HG02623 (cell line): ENCODE results near the gene GTF2IRD1.
"Not testable (repeated sequence)": the region's sequence is repeated elsewhere in the genome, so short reads cannot be mapped to it uniquely, and the experiment has no call there.

Experiments used
- ATAC-seq: cut with Tn5 transposase; IDR thresholded peaks from one replicate; pipeline ENCODE4 v1.9.1; 2021; ENCODE audit warnings: moderate library complexity; ENCODE audit not compliant: unreplicated experiment

GTF2IRD1 gene

DNA sequence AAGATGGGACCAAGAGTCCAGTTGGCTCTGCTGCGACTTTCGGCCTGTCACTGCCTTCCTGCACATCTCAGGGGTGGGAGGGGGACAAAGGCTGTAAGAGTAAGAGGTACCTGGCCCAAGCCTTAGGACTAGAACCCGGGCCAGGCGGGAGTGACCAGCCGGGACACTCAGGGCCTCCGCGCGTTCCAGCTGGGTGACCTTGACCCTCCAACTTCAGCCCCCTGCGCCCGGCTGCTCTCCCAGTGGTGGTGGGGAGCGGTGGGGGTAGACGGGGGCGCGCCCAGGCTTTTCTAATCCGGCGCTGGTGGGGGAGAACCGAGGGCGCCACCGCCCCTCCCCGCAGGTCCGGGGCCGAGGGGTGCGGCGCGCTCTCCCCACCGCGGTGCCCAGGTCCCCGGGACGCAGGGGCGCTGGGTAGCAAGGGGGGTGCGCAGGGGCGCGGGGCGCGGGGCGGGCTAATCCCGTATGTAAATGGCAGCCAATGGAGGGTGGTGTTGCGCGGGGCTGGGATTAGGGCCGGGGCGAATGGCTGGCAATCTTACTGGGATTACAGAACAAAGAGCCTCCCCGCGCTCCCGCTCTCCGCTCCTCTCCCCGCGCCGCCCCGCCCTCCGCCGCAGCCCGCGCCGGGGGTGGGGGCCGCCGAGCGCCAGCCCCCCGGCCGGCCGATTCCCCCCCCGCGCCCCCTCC is at the start of gene GTF2IRD1:
Gene GTF2IRD1 (plus strand): TSS at position 585 of the 690 bp plus-strand sequence. CDS start 54,175 bp downstream, outside the sequence.
- no peak for ATAC-seq

- no peak for ATAC-seq
Observed at GRCh38 chr7:74404388-74404700, 49.4 kb upstream of the GTF2IRD1 start.

- no peak for ATAC-seq
Observed at GRCh38 chr7:74404741-74405140, 49.0 kb upstream of the GTF2IRD1 start.

DNA sequence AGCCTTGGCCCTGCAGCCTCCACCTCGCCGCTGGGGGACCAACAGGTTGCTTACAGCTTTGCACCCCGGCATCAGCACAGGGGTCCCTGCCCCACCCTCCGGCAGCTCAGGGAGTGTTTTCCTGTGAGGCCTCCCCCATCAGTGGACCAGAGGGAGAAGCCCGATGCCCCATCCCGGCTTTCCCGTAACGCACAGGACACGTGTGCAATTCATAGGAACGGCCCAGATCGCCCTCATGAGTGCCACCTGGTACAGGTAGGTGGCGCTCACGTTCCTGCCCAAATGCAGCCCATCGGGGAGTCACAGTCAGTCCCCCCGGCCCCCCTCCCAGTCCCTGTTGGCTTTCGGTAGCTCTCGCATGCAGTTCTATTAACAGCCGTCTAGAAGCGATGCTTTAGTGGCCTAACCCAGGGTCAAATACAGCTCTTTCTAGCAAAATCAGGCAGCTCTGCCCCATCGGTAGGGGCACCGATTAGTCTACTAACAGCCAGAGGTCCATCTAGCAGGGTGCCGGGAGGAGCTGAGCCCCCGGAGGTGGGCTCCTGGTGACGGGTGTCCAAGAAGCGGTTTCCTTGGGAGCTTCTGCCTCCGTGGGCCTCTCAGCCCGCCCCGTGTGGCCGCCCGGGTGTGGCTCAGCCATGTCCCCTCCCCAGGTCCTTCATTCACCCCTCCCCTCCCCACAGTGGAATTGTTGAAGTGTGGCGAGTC is 48.4 kb upstream of the GTF2IRD1 start:
- no peak for ATAC-seq

- no peak for ATAC-seq
Observed at GRCh38 chr7:74405899-74406512, 47.7 kb upstream of the GTF2IRD1 start.

- no peak for ATAC-seq
Observed at GRCh38 chr7:74407958-74408357, 45.7 kb upstream of the GTF2IRD1 start.

- ATAC-seq: no peak
Observed at GRCh38 chr7:74409571-74409970, 44.1 kb upstream of the GTF2IRD1 start.

GRCh38 chr7:74410772-74411171 is 42.9 kb upstream of the GTF2IRD1 start:
- no peak for ATAC-seq

- not testable (repeated sequence) for ATAC-seq
Observed at GRCh38 chr7:74411571-74411970, 42.1 kb upstream of the GTF2IRD1 start.

- ATAC-seq: no peak
Observed at GRCh38 chr7:74412056-74412455, 41.6 kb upstream of the GTF2IRD1 start.

- no peak for ATAC-seq
Observed at GRCh38 chr7:74412603-74413002, 41.1 kb upstream of the GTF2IRD1 start.

- ATAC-seq: not testable (repeated sequence)
Observed at GRCh38 chr7:74414595-74415333, 38.9 kb upstream of the GTF2IRD1 start.

GRCh38 chr7:74417419-74417971 is 36.2 kb upstream of the GTF2IRD1 start:
- ATAC-seq: no peak

- ATAC-seq: no peak
Observed at GRCh38 chr7:74418076-74418475, 35.6 kb upstream of the GTF2IRD1 start.

DNA sequence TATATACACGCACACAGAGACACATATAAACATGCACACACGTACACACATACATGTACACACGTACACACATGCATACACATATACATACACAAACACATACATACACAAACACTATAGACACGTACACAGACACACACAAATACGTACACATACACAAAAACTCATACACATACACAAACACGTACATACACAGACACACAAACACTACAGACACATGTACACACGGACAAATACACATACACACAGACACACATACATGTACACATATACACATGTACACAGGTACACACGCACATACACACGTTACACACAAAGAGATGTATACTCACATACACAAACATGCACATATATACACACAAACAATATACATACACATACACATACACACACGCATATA is 35.2 kb upstream of the GTF2IRD1 start:
- ATAC-seq: no peak

- ATAC-seq: not testable (repeated sequence)
Observed at GRCh38 chr7:74419232-74419631, 34.5 kb upstream of the GTF2IRD1 start.

- ATAC-seq: no peak
Observed at GRCh38 chr7:74420006-74420405, 33.7 kb upstream of the GTF2IRD1 start.

DNA sequence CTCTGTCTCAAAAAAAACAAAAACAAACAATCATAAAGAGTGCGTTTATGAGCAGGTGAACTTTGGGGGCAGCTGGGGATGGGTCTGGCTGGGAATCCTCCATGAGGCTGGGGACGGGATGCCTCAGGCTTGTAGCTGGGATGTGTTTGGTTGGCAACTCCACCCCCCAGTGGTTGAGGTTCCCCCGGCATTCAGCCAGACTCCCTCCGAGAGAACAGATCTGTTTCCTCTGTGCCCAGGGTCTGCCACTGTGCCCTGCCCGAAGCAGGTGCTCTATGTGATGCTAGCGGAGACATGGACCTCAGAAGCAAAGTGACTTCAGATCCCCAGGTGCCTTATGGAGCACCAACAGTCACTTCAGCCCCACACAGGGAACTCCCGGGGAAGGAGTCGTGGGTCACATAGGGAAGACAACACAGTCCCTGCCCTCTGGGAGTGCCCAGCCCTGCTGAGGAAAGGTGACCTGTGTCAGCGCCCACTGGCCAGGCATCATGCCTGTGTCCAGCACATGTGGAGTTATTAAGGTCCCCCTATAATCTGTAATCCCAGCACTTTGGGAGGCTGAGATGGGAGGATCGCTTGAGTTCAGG is 29.3 kb upstream of the GTF2IRD1 start:
- ATAC-seq: no peak

DNA sequence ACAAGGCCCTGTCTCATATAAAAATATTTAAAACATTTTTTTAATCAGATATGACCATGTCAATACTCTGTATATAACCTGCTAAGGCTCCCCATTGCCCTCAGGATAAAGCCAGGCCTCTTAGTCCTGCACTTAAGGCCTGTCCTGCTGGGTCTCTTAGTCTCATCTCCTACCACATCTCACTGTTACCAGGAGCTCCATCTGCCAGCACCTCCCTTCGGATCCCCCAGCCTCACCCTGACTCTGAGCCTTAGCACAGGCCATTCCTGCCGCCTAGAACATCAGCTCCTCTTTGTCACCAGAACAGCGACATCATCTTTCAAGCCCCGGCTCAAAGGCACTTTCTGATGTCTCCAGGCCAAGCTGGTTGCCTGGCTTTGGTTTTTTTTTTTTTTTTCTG is 25.7 kb upstream of the GTF2IRD1 start:
- ATAC-seq: no peak

GRCh38 chr7:74429153-74429747 is 24.5 kb upstream of the GTF2IRD1 start:
- ATAC-seq: no peak
